GM12874 (cell line): ENCODE data around the gene CRTC1.

Experiments used
- TF ChIP-seq, protein P1 (sequence below): IDR thresholded peaks from 2 replicates; pipeline ENCODE4 v1.5.1; 2011; ENCODE audit warnings: low read depth, mild to moderate bottlenecking, control low read depth, low read length, moderate library complexity; ENCODE audit not compliant: insufficient read depth

The CRTC1 gene

GRCh38 chr19:18780631-18781030 is 97.2 kb downstream of the CRTC1 start:
- TF ChIP-seq, protein P1, sequence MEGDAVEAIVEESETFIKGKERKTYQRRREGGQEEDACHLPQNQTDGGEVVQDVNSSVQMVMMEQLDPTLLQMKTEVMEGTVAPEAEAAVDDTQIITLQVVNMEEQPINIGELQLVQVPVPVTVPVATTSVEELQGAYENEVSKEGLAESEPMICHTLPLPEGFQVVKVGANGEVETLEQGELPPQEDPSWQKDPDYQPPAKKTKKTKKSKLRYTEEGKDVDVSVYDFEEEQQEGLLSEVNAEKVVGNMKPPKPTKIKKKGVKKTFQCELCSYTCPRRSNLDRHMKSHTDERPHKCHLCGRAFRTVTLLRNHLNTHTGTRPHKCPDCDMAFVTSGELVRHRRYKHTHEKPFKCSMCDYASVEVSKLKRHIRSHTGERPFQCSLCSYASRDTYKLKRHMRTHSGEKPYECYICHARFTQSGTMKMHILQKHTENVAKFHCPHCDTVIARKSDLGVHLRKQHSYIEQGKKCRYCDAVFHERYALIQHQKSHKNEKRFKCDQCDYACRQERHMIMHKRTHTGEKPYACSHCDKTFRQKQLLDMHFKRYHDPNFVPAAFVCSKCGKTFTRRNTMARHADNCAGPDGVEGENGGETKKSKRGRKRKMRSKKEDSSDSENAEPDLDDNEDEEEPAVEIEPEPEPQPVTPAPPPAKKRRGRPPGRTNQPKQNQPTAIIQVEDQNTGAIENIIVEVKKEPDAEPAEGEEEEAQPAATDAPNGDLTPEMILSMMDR: peak; percentile 28; the same call in 1 of the 2 replicates

GRCh38 chr19:18781047-18781600 is 97.6 kb downstream of the CRTC1 start:
- TF ChIP-seq, protein P1: no peak

DNA sequence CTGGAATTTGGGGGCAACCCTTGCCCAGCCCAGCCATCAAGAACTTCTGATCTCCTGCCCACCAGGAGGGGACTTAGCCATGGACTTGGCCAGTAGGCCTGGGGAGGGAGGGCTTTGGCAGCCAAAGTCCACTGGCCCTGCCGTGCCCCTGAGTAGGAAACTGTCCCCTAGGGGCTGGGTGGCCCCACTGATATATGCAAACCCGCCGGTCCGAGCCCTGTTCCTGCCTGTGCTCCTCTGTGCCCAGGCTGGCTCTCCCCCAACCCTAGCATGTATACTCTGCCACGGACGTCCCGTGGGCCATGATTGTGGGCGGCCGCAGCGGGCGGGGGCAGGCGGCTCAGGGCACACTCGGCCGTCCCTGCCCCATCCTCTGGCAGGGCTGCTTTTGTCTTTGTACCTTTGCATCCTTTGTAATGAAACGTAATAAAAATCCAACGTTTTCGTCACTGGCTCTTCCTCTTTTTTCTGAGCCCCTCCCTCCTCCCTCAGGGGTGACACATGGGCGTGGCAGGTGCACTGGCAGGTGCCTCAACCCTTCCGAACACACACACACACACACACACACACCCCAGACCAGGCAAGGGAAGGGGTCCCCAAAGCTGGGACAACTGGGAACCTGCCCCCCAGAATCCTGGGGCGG is 98.5 kb downstream of the CRTC1 start:
- TF ChIP-seq, protein P1: no peak

DNA sequence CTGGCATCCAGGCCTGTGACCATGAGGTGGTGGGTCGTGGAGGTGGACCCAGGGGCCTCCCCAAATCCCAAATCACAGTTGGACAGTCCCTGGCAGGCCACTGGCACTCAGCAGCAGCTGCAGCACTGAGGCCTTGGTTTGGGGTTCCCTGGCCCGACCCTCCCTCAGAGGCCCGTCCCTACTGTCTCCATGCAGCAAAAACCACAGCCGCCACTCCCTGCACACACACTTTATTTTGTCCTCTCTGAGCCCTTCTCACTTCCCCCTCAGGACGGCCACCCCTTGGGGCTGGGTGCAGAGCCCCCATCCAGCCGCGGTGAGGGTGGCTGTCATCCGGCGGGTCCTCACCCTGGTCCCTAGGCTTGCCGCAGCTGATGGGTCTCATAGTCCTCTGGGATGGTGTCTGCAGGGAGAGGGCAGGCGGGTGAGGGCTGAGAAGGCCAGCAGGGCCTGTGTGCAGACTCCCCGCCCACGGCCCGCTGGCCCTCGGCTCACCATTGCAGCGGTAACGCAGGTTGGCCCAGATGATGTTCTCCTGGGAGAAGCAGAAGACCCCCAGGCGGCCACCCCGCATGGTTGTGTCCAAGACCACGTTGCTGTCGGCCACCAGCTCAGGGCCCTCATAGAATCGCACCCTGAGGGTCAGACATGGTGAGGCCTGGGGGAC is 99.2 kb downstream of the CRTC1 start:
- TF ChIP-seq, protein P1: no peak

GRCh38 chr19:18783958-18784785 is 100.7 kb downstream of the CRTC1 start:
- TF ChIP-seq, protein P1: no peak

- TF ChIP-seq, protein P1: no peak
Measured at GRCh38 chr19:18784786-18785120, 101.3 kb downstream of the CRTC1 start.
